Measurements from ENCODE around the gene LRBA.
"Not testable (repeated sequence)": the region's sequence is repeated elsewhere in the genome, so short reads cannot be mapped to it uniquely, and the experiment has no call there.

Gene LRBA

GRCh38 chr4:150662686-150663085, 352.4 kb downstream of the LRBA start:
- no peak for DNase-seq (ENCODE audit: low read depth)

GRCh38 chr4:150661551-150661950, 353.5 kb downstream of the LRBA start:
- DNase-seq (ENCODE audit: low read depth), result not testable (repeated sequence)

GRCh38 chr4:150658258-150658657, 356.8 kb downstream of the LRBA start:
- not testable (repeated sequence) for DNase-seq (ENCODE audit: low read depth)

- no peak for DNase-seq (ENCODE audit: low read depth)
Observed at GRCh38 chr4:150656891-150657290, 358.2 kb downstream of the LRBA start.

- DNase-seq (ENCODE audit: low read depth), result no peak
Observed at GRCh38 chr4:150650751-150651150, 364.3 kb downstream of the LRBA start.

DNA sequence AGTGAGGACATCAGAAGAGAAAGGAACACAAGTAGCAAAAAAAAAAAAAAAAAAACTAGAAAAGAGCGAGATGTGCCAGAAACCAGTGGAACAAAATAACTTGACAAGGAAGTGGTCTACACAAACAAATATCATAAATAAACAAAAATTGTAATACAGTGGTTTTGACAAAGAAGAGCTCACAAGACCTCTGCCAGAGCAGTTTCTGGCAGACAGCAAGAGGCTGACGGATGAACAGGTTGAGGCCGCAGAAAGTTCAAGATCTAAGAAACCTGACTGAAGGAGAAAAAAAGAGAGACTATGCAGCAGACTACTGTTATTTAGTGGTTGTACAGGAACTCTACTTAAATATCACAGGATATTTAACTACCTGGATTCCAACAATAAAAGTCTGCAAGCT, 367.0 kb downstream of the LRBA start:
- DNase-seq (ENCODE audit: low read depth), result no peak

- DNase-seq (ENCODE audit: low read depth), result no peak
Observed at GRCh38 chr4:150647008-150647407, 368.1 kb downstream of the LRBA start.

- DNase-seq (ENCODE audit: low read depth), result no peak
Observed at GRCh38 chr4:150641612-150642011, 373.5 kb downstream of the LRBA start.

DNA sequence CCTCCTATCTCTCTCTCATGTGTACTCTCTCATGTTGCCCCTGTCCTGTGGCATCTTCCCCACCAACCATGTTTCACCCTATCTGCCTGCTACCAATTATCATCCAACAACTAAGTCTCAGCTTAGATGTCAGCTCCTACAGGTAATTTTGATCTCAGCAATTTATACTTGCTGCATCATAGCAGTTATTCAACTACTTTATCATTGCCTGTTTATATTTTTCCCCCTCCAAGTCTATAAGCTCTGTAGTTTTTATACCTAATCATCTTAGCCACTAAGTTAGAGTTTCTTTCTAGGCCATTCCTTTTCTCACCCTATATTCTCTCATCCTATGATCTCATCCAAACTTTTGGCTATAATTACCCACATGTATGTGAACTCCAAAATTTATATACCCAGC, 382.4 kb downstream of the LRBA start:
- DNase-seq (ENCODE audit: low read depth), result no peak

- DNase-seq (ENCODE audit: low read depth), result no peak
Observed at GRCh38 chr4:150628073-150628472, 387.0 kb downstream of the LRBA start.

DNA sequence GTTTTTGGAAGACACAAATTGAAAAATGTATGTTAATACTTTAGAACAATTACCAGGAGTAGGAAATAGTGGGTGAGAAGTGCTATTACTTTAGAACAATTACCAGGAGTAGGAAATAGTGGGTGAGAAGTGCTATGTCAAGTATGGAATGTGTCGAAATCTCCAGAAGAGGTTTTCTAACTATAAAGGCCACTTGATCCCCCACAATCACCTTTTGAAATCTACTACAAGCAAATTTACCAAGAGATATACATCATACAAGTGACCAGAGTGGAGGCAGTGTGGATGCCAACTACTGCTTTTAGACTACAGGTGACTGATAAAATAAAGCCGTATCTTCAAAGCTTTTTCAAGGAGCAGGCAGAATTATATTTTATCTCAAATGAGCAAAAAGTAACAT, 390.1 kb downstream of the LRBA start:
- DNase-seq (ENCODE audit: low read depth), result no peak

DNA sequence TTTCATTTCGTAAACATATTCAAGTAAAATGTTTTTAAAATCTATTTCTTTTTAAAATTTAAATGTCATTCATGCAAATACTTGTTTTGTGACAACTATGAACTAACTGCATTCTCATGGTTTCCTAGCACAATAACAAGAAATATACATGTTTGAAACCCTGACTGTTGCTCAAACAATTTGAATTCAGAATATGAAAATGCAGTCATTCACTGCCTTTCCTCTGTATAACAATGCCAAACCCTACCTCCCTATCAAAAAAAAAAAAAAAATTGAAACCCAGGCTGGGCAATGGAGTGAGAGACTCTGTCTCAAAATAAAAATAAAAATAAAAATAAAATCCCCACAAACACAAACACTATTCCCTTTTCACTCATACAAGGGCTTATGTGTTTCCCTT, 391.0 kb downstream of the LRBA start:
- DNase-seq (ENCODE audit: low read depth), result no peak

DNA sequence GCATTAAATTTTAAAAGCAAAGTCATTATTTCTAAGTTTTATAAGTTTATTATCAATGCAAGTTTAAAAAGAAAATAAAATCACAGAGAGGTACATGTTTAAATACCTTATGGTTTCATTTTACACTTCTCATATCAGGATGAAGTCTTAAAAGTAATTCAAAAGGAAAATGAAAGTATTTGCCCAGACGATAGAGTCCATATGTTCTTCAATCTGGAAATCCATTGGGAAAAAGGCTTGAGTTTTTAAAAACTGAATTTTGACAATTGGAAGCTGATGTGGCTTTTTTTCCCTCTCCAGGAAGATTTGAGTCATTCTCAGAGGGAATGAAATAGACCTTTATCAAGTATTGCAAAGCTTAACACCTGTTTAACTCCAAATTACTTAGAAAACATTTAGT, 396.0 kb downstream of the LRBA start:
- no peak for DNase-seq (ENCODE audit: low read depth)

DNA sequence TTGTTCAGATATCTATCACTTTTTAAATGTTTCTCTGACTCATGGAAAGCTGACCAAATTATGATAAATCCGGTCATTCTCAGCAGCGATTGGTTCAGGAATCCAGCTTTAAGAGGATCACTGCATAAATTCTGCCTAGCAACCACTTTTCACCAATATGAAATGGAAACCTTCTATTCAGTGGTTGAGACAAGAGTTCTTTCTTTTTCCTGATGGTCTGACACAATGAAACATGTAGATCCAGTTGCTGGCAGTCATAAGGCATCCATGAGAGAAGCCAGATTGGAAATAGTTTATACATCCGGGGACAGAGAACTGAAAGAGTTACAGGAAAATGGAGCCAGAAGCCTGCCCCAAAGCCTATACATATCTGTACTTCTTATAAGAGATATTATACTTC, 406.0 kb downstream of the LRBA start:
- DNase-seq (ENCODE audit: low read depth), result no peak

DNA sequence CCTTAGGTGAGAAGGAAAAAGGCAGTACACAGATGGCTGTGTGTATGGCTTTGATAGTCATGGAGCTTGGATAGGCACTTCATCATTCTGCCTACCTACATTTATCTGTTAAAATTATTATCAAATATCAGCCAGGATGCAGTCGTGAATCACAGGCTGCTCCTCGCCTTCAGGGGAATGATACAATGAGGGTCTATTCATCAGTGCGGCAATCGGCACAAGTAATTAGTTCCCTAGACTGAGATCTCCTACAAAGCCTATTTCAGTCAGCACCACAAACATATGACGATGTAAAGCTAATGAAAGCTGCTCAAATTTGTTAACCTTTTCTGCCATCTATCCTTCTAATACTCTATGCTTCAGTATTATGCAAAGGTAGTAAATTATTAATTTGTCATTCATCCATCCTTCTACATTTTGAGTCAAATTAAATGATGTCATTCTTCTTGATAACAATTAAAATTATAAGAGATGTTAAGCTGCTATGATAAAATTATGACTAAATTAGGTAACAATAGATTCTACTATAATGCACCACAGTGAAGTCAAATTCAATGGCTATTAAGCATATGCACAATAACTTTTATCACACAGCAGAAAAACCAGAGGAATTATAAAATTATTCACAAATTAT, 414.2 kb downstream of the LRBA start:
- no peak for DNase-seq (ENCODE audit: low read depth)

DNA sequence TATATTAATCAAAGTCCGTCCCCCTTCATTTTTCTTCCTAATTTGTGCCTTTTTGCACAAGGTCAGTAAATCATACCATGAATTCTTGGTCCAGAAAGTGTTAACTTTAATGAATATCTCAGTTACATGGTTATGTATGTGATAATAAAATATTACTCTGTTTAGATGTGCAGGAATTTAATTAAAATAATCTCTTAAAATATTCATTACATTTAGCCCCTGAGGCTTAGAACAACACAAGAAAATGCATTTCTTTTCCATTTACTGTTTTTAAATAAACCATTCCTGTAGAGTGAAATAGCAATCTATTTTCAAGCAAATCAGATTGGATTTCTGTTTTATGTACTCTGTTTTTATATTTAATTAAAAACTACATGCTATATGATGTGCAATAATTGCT, 415.5 kb downstream of the LRBA start:
- DNase-seq (ENCODE audit: low read depth), result no peak

DNA sequence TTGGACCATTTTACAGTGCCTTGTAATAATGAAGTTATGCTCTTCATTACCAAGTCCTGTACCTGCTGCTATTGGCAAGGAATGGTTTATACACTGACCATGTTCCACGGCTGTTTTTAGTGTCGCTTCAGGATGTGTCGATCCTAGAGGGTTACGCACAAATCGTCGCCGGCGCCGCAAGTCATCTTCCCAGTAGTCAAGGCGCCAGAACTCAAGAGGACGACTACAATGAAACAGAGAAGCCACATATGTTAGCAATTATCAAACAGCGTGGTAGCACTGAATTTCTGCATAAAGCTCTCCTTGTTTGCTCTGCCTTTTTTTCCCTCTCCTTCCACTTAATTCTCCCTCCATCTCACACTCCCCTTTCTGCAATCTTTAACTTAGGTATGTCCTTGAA, 416.2 kb downstream of the LRBA start:
- no peak for DNase-seq (ENCODE audit: low read depth)

GRCh38 chr4:150593996-150594395, 421.1 kb downstream of the LRBA start:
- DNase-seq (ENCODE audit: low read depth), result no peak

GRCh38 chr4:150591904-150592303, 423.2 kb downstream of the LRBA start:
- DNase-seq (ENCODE audit: low read depth), result no peak

DNA sequence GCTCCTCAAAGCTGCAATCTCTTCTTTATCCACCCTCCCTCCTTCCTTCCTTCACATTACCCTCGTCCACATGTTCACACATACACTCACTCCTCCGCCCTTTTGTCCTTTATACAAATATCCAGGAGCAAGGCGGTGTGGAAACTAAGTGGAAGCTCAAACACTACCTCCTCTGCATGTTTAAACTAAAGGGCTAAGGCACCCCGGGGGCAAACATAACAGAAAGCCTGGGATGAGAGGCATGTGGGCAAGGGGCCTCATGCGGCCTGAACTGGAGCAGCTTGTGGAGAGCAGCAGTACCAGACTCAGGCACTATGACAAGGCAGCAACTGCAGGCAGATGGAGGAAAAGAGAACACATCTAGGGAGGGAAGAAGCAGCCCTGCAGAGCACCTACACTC, 423.7 kb downstream of the LRBA start:
- no peak for DNase-seq (ENCODE audit: low read depth)

- no peak for DNase-seq (ENCODE audit: low read depth)
Observed at GRCh38 chr4:150590631-150591030, 424.5 kb downstream of the LRBA start.

- no peak for DNase-seq (ENCODE audit: low read depth)
Observed at GRCh38 chr4:150589157-150589556, 425.9 kb downstream of the LRBA start.

DNA sequence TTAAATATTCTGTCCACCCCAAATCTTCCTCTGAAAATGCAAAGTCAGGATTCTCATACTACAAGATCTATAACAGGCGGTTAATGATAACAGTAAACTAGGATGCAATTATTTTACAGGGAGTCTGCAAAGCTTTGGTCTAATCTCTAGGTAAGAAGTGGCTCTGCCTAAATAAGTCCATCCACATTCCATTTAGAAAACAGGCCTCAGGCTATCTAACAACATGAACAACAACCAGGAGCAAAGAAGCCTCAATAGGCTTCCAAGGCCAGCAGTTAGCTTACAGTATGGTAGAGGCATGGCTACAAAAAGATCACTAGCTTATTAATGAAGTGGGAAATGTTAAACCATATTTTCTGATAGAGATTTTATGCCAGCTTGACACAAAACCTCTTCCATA, 426.8 kb downstream of the LRBA start:
- DNase-seq (ENCODE audit: low read depth), result no peak

DNA sequence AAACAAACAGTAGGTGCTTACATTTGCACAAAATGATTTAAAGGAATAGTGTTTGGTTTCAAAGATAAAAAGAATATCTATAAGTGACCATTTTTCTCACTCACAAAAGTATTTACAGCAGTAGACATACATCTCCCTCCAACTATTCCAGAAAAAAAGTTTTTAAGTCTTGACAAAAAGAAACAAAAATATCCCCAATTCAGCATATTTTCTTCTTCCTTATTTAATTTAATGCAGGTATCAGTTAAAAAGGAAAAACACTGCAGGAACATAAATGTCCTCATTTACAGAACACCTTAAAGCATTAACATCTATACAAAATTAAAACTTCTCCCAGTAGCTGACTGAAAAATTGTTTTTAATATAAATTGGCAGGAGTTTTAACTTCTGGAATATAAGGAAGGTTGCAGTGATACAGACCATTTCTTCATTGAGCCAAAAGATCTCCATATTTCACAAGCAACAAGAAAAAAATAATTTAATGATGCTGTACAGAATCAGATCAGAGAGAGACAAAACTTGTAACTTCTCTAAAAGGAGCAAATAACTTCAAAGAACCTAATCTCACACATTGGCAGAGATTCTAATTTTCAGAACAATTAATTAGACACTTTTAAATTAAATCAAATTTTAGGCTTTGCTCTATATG, 428.8 kb downstream of the LRBA start:
- no peak for DNase-seq (ENCODE audit: low read depth)

Data from activated gamma-delta T cell treated with anti-CD3 and anti-CD28 coated beads, Interleukin-2, amount 50 U/mL, for 16 hours (primary cell).